HEK293T (cell line): ENCODE results near the gene VIPR2.

Experiments used
- FOXM1 ChIP-seq: fragments of 450-650 bp; IDR thresholded peaks from 2 replicates; pipeline ENCODE4 v1.6.1; 2017; ENCODE audit warnings: mild to moderate bottlenecking, borderline replicate concordance
- SP1 ChIP-seq: fragments of 450-650 bp; IDR thresholded peaks from 2 replicates; pipeline ENCODE4 v1.6.1; 2017

DNA sequence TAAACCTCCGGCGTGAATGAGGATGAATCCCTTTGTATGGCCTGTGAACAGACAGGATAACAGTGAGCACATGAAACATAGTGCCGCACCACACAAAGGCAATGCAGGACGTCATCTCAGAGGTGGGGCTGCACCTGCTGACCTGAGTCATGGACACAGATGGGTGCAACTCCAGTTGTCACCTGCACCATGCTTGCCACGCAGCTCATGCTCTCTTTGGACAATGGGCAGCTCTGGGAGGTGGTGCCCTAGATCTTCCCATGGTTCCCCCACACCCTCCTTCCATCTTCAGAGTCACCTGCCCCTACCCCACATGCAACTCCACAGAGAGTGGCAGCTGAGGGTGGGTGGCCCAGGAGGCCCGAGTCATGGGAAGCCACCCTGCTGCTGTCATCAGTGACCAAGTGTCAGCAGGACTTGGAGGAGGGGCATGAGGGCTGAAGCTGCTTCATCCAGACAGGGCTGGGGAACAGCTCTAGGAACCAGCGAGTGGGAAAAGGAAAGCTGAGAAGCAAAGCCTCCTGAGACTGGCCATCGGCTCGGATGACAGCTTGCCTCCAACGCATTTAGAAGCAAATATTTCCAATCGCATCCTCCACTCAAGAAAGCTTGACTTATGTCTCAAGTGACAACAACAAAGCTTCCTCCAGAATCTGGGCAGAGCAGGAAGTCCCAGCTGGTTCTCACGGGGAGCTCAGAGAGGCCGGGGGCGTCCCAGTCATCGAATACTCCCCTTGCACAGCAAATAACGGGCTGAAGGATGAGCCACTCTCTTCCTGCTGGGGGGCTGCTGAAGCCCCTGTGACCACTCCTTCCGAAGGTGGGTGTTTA lies 27.1 kb downstream of the VIPR2 start:
- no peak for TF ChIP-seq FOXM1
- no peak for TF ChIP-seq SP1
